Esophagus muscularis mucosa (tissue), 4 donors: ENCODE data around the gene ATP9A. TPM values are rescaled to one million over a fixed set of nuclear protein-coding genes. Genes with fewer than 3 reads are reported as not detected.
A peak's percentile ranks its signal among the peaks of the same experiment; 100 is the strongest.

Experiments used
- DNase-seq: peaks from one replicate; pipeline ENCODE4 v3.0.0-alpha.2; 2017; ENCODE audit errors: extremely low spot score
- H3K27ac ChIP-seq, 4 donors: fragments of 200-600 bp; sonication (generic); replicated peaks in 1 of 4; 1 replicate in 3 of 4; 2 replicates in 1 of 4; pipeline ENCODE4 v1.5.1; 2016 to 2019; ENCODE audit warnings: mild to moderate bottlenecking in 1 of 4
- H3K27me3 ChIP-seq, 4 donors: fragments of 200-600 bp; sonication (generic); one replicate each; pipeline versions ENCODE4 v1.5.1 to v1.6.0; 2016 to 2019
- H3K36me3 ChIP-seq, 4 donors: fragments of 200-600 bp; sonication (generic); one replicate each; pipeline ENCODE4 v1.5.1; 2016 to 2019
- H3K4me1 ChIP-seq, 4 donors: fragments of 200-600 bp; sonication (generic); one replicate each; pipeline ENCODE4 v1.5.1; 2016 to 2019
- H3K4me3 ChIP-seq, 4 donors: fragments of 200-600 bp; sonication (generic); 1 replicate in 2 of 4; 2 replicates in 2 of 4; pipeline ENCODE4 v1.5.1; 2016 to 2019; ENCODE audit warnings: mild to moderate bottlenecking in 4 of 4, moderate library complexity in 1 of 4
- H3K9me3 ChIP-seq, 4 donors: fragments of 200-600 bp; sonication (generic); 1 replicate in 3 of 4; 2 replicates in 1 of 4; pipeline ENCODE4 v1.5.1; 2016 to 2019
- EP300 ChIP-seq: sonication (generic); formaldehyde crosslinking; IDR thresholded peaks from one replicate; pipeline ENCODE4 v1.6.1; 2017; ENCODE audit warnings: antibody characterized with exemption
- POLR2A ChIP-seq: fragments of 450-650 bp; IDR thresholded peaks from one replicate; pipeline ENCODE4 v1.6.1; 2017; ENCODE audit warnings: antibody characterized with exemption, moderate library complexity, mild to moderate bottlenecking, low read depth
- POLR2AphosphoS5 ChIP-seq, 2 donors: sonication (generic); formaldehyde crosslinking; IDR thresholded peaks; one replicate each; pipeline ENCODE4 v1.6.1; 2017; ENCODE audit warnings: antibody characterized with exemption in 2 of 2
- WGBS: methylation state at CpG from one replicate; pipeline ENCODE4 v1.1.5; 2018; 5-methylcytosine and 5-hydroxymethylcytosine counted together
- intact Hi-C: fragments of 100-400 bp; cut with DNase I; formaldehyde crosslinking; loops from one replicate; pipeline ENCODE4 v1.15.1; 2023
- total RNA-seq, 4 donors: library from RNA; depleted of rRNA; stranded (reverse); fragments of >200 nt; gene quantifications; one replicate each; pipeline versions ENCODE4 v1.1.0 to v1.2.1, GENCODE V29; 2016
- TF ChIP-seq, protein P1 (sequence below), 3 experiments: fragments of 200-600 bp in 2 of 3; fragments of 450-650 bp in 1 of 3; sonication (generic) in 2 of 3; IDR thresholded peaks; one replicate each; pipeline ENCODE4 v1.5.1; 2017 to 2019; ENCODE audit warnings: antibody characterized with exemption in 3 of 3, mild to moderate bottlenecking in 2 of 3, moderate library complexity in 1 of 3

ATP9A gene
- total RNA-seq, 4 donors from 2014 or later: 44.4 to 70.9 (median 56.0) TPM

DNA sequence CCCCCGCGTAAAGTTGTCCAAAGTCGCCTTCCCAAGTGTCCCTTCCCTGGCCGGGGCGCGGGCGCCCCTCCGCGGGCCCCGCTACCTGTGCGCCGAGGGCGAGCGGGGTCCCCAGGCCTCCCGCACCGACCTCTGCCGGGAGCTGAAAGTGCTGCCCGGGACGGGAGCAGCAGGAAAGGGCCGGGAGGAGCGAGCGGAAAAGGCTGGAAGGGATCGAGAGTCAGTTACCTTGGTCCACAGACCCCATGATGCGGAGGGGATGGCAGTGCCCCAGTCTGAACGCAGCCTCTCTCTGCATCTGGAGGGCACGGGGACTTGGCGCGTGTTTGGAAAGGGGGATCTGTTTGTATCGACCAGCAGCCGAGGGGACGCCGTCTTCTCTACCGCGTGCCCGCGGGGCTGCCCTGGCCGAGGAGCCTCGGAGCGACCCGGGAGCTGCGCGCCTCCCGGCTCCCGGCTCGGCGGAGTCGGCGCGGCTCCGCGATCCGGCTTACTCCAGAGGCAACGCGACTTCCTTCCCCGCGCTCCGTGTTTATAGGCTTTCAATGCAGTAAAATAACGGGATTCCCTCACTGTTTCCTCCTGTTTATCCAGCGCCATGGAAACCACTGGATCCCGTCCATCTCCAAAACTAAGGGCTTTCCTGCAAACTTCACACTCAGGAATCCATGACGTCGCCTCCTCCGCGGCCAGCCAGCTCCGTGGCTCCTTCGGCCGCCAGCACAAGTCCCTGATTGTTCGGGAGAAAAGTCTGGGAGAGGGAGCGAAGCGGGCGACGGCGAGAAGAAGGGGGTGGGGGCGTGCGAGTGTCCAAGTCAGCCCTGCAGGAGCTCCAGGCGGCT lies 205.6 kb downstream of the ATP9A start:
- Histone ChIP-seq H3K36me3 (no peaks in the 10 kb centered on the region), H3K9me3 (no peaks in the 10 kb centered on the region), H3K27me3 (no peaks in the 10 kb centered on the region), H3K4me1 (peaks cover 45 to 66% (median 58%) of the 10 kb centered on the region in 4 donors), H3K27ac (peak overlapping the region; percentile 85 to 97 (median 90)), H3K4me3 (peak overlapping the region; percentile 58 to 66 (median 60))
- intact Hi-C loops: loop anchor here (5.0 kb wide), 1 partner anchor 105 kb away; no protein-coding TSS in a partner anchor
- TF ChIP-seq EP300: peak; percentile 48
- TF ChIP-seq POLR2AphosphoS5 (IDR thresholded peaks at IDR 0.05): peak; percentile 76 to 89
- no peak for TF ChIP-seq POLR2A
- TF ChIP-seq, protein P1, sequence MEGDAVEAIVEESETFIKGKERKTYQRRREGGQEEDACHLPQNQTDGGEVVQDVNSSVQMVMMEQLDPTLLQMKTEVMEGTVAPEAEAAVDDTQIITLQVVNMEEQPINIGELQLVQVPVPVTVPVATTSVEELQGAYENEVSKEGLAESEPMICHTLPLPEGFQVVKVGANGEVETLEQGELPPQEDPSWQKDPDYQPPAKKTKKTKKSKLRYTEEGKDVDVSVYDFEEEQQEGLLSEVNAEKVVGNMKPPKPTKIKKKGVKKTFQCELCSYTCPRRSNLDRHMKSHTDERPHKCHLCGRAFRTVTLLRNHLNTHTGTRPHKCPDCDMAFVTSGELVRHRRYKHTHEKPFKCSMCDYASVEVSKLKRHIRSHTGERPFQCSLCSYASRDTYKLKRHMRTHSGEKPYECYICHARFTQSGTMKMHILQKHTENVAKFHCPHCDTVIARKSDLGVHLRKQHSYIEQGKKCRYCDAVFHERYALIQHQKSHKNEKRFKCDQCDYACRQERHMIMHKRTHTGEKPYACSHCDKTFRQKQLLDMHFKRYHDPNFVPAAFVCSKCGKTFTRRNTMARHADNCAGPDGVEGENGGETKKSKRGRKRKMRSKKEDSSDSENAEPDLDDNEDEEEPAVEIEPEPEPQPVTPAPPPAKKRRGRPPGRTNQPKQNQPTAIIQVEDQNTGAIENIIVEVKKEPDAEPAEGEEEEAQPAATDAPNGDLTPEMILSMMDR (IDR thresholded peaks at IDR 0.05): peak; percentile 19 to 28 (median 27)
- WGBS: under 1% methylated on average over 20 of the region's 76 CpGs
- peak; percentile 95 for DNase-seq

DNA sequence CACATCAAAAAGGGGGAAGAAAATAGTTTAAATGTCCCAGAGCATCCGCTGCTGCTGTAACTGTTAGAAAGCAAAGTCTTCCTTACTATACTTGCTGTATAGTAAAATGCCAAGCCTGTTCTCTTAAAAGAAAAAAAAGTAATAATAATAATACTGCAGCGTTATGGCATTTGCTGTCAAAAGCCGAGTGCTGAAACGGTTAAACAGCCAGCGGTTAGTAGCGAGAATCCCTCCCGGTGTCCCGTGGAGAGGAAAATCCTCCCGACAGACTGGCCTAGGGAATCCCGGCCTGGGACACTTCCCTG lies 206.2 kb downstream of the ATP9A start:
- WGBS: 4% methylated on average over 5 of the region's 10 CpGs
- intact Hi-C loops: loop anchor here (5.0 kb wide), 1 partner anchor 105 kb away; no protein-coding TSS in a partner anchor
- peaks cover 45 to 66% (median 58%) of the 10 kb centered on the region in 4 donors for H3K4me1 ChIP-seq

DNA sequence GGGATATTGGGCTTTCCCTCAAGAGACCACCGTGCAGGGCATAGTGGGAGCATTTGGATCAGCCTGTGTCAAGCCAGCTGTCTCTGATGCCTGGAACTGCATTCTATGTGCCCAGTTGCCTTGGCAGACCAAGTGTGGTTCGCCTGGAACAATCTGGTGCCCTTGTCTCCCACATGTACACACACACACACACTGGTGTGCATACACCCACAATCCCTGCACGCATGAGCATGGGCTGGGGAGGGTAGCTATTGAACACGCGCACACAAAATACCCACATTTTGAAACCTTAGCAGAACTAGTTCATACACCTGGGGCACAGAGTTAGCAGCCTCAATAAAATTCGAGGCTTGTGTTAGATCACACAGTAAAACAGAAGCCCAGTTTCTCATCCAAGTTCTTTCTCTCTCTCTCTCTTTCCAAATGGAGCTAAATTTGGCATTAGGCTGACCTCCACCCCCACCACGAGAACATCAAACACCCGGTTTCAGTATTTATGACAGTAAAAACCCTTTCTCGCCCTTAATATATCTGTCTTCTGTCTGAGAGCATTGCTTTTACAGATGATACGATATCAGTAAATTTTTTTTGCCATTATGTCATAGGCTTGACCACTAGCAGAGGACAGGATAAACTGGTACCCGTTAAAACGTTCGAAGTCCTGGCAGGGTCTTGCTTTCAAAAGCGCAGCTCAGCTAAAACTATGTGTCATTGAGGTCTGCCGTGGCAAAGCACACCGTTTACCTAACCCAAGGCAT lies 207.5 kb downstream of the ATP9A start:
- H3K36me3 ChIP-seq: no peaks in the 10 kb centered on the region
- WGBS: 22% methylated on average over 16 of the region's 16 CpGs
- no peak for DNase-seq
- intact Hi-C loops: loop anchor here (5.0 kb wide), 1 partner anchor 103 kb away; no protein-coding TSS in a partner anchor
- H3K9me3 ChIP-seq: no peaks in the 10 kb centered on the region
- peaks cover 42 to 57% (median 50%) of the 10 kb centered on the region in 4 donors for H3K4me1 ChIP-seq
- H3K27ac ChIP-seq: peak overlapping the region; percentile 85 to 97 (median 90)
- TF ChIP-seq EP300 (no peak), POLR2AphosphoS5 (IDR thresholded peaks at IDR 0.05) (no peak)
- H3K4me3 ChIP-seq: peak overlapping the region; percentile 58 to 66 (median 60)
- no peaks in the 10 kb centered on the region for H3K27me3 ChIP-seq

More for the DNA sequence above, 206.2 kb downstream of the ATP9A start:
- Histone ChIP-seq H3K27me3 (no peaks in the 10 kb centered on the region), H3K4me3 (peak overlapping the region; percentile 58 to 66 (median 60)), H3K27ac (peak overlapping the region; percentile 85 to 97 (median 90)), H3K9me3 (no peaks in the 10 kb centered on the region), H3K36me3 (no peaks in the 10 kb centered on the region)
- TF ChIP-seq, protein P1 (IDR thresholded peaks at IDR 0.05): no peak
- TF ChIP-seq POLR2AphosphoS5 (IDR thresholded peaks at IDR 0.05): no peak
- no peak for TF ChIP-seq EP300
- no peak for TF ChIP-seq POLR2A
- no peak for DNase-seq

DNA sequence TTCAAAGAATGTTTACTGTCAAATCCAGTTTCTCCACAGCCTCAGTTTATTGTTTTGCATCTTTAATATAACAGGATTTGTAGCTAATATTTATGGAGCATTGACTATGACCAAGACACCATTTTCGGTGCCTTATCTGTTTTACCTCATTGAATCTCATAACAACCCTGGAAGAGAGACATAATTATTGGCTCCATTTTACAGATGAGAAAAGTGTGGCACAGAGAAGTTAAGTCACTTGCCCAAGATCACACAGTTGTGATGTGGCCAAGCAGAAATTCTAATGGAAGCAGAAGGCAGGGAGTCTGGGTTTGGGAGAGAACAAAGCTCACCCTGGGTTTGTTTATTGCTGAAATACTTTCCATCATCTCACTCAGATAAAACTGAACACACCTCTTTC lies 208.1 kb downstream of the ATP9A start:
- peak overlapping the region in 2 of 4 donors; percentile 58 to 66 for H3K4me3 ChIP-seq
- intact Hi-C loops: loop anchor here (5.0 kb wide), 1 partner anchor 103 kb away; no protein-coding TSS in a partner anchor
- H3K27ac ChIP-seq: peak overlapping the region in 1 of 4 donors; percentile 90
- H3K36me3 ChIP-seq: no peaks in the 10 kb centered on the region
- no peaks in the 10 kb centered on the region for H3K27me3 ChIP-seq
- no peak for DNase-seq
- TF ChIP-seq POLR2A: no peak
- TF ChIP-seq EP300: no peak
- TF ChIP-seq, protein P1 (IDR thresholded peaks at IDR 0.05): no peak
- TF ChIP-seq POLR2AphosphoS5 (IDR thresholded peaks at IDR 0.05): no peak
- peaks cover 41 to 50% (median 44%) of the 10 kb centered on the region in 4 donors for H3K4me1 ChIP-seq
- WGBS: 88% methylated on average over 1 of the region's 1 CpG
- H3K9me3 ChIP-seq: no peaks in the 10 kb centered on the region
